ENCODE data around the gene WDR73.

Gene WDR73

GRCh38 chr15:84603630-84604379 lies 50.3 kb downstream of the WDR73 start:
- TF ChIP-seq CTCF (IDR thresholded peaks at IDR 0.05) (no peak), ZFX (IDR thresholded peaks at IDR 0.05; ENCODE audit: borderline replicate concordance) (no peak)
- no peak overlapping the region for H3K27ac ChIP-seq

DNA sequence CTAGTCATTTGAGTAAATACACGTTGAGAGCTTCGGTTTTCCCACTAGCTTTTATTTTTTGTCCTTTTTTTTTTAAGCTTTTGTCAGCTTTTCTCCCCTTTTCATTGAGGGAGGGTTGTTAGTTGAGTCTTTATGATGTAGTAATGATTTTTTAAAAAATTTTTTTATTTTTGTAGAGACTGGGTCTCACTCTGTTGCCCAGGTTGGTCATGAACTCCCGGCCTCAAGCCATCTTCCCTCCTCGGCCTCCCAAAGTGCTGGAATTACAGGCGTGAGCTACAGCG lies 52.6 kb downstream of the WDR73 start:
- peak overlapping the region; percentile 50; the same call in 1 of the 2 replicates for H3K27ac ChIP-seq
- no peak for TF ChIP-seq CTCF (IDR thresholded peaks at IDR 0.05)
- TF ChIP-seq ZFX (IDR thresholded peaks at IDR 0.05; ENCODE audit: borderline replicate concordance), result no peak

- TF ChIP-seq ZFX (IDR thresholded peaks at IDR 0.05; ENCODE audit: borderline replicate concordance), result no peak
- TF ChIP-seq CTCF (IDR thresholded peaks at IDR 0.05), result no peak
- H3K27ac ChIP-seq, result peak within 1 kb of the TSS; percentile 50
These were observed 53.2 kb downstream of the WDR73 start, which contains the start of gene ZSCAN2 for GRCh38 chr15:84600687-84601554. Gene ZSCAN2 (plus strand): TSS chr15:84601009. CDS start chr15:84603928, 2,919 bp downstream.

- TF ChIP-seq ZFX (IDR thresholded peaks at IDR 0.05; ENCODE audit: borderline replicate concordance), result no peak
- no peak for TF ChIP-seq CTCF (IDR thresholded peaks at IDR 0.05)
These were observed 53.8 kb downstream of the WDR73 start for GRCh38 chr15:84600331-84600686.

DNA sequence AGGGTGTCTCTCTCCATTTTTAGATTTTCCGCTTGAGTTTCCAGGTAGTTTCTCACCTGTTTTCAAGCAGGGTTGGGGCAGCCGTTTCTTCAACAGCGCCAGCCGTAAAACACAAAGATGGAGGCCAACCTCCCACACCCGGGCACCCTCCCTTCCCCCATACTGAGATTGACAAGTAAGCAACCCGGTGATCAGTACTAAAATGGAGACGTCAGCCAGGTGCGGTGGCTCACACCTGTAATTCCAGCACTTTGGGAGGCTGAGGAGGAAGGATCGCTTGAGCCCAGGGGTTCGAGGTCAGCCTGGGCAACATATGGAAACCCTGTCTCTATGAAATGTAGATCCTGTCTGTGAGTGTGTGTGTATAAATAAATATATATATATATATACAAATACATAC lies 54.2 kb downstream of the WDR73 start:
- H3K27ac ChIP-seq, result no peak overlapping the region

More at GRCh38 chr15:84600331-84600686, 53.8 kb downstream of the WDR73 start:
- peak overlapping the region; percentile 50 for H3K27ac ChIP-seq

DNA sequence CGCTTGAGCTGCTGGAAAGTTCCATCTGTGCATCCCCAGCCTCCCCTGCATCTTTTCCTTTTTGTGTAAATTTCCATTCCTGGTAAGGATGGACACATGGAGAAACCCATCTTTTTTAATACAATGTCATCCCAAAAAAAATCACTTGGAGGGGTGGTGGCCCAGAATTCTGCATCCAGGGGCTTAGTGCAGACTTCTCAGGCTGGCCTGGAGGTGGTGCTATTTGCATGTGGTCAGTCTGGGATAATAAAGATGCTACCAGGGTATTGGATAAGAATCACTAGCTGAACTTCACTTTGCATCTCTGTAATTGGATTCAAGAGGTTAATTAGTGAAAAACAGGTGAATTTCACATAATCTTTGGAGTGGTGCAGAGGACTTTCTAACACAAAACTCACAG lies 55.1 kb downstream of the WDR73 start:
- no peak overlapping the region for H3K27ac ChIP-seq
- peak; percentile 70 for TF ChIP-seq CTCF (IDR thresholded peaks at IDR 0.05)
- no peak for TF ChIP-seq ZFX (IDR thresholded peaks at IDR 0.05; ENCODE audit: borderline replicate concordance)

More for the DNA sequence above, 54.2 kb downstream of the WDR73 start:
- TF ChIP-seq ZFX (IDR thresholded peaks at IDR 0.05; ENCODE audit: borderline replicate concordance) (no peak), CTCF (IDR thresholded peaks at IDR 0.05) (no peak)

- no peak for TF ChIP-seq CTCF (IDR thresholded peaks at IDR 0.05)
- TF ChIP-seq ZFX (IDR thresholded peaks at IDR 0.05; ENCODE audit: borderline replicate concordance), result no peak
- H3K27ac ChIP-seq, result no peak overlapping the region
These were observed 55.8 kb downstream of the WDR73 start for GRCh38 chr15:84598250-84598649.

Data from 22Rv1 (cell line).